Neural progenitor cell (in vitro differentiated cells): Measurements from ENCODE around the gene ENO1.

Experiments
- CTCF ChIP-seq: fragments of 200-600 bp; sonication (generic); IDR thresholded peaks from 2 replicates; pipeline ENCODE4 v1.5.1; 2017; ENCODE audit warnings: antibody characterized with exemption, mild to moderate bottlenecking
- EZH2 ChIP-seq: fragments of 200-600 bp; sonication (generic); IDR thresholded peaks from 2 replicates; pipeline ENCODE4 v1.6.1; 2017; ENCODE audit warnings: antibody characterized with exemption, mild to moderate bottlenecking, moderate library complexity

GRCh38 chr1:8899046-8899445, 20.6 kb upstream of the ENO1 start:
- TF ChIP-seq CTCF (no peak), EZH2 (no peak)
